GM12891 (cell line): ENCODE measurements around the gene CCDC24.

Source experiments
- PAX5 ChIP-seq: IDR thresholded peaks from 2 replicates; pipeline ENCODE4 v1.6.1; 2011; ENCODE audit warnings: low read length, moderate library complexity, mild to moderate bottlenecking; ENCODE audit not compliant: insufficient read depth, severe bottlenecking
- POLR2A ChIP-seq: IDR thresholded peaks from 2 replicates; pipeline ENCODE4 v1.6.1; 2011; ENCODE audit warnings: low read depth, low read length, control low read depth
- POLR2AphosphoS5 ChIP-seq: IDR thresholded peaks from 2 replicates; pipeline ENCODE4 v1.6.1; 2011; ENCODE audit warnings: low read depth, low read length, control low read depth
- POU2F2 ChIP-seq: IDR thresholded peaks from 2 replicates; pipeline ENCODE4 v1.6.1; 2011; ENCODE audit warnings: low read depth, mild to moderate bottlenecking, control low read depth, low read length, moderate library complexity
- TAF1 ChIP-seq: IDR thresholded peaks from 2 replicates; pipeline ENCODE4 v1.6.1; 2011; ENCODE audit warnings: low read depth, low read length, control low read depth

- TF ChIP-seq POLR2AphosphoS5 (no peak), TAF1 (no peak), POLR2A (no peak), PAX5 (no peak), POU2F2 (no peak)
These were observed 11.3 kb downstream of the CCDC24 start for GRCh38 chr1:44002606-44003157.
